ENCODE measurements around the gene TPPP2.
"Not testable (repeated sequence)": the region's sequence is repeated elsewhere in the genome, so short reads cannot be mapped to it uniquely, and the experiment has no call there.

Gene TPPP2

DNA sequence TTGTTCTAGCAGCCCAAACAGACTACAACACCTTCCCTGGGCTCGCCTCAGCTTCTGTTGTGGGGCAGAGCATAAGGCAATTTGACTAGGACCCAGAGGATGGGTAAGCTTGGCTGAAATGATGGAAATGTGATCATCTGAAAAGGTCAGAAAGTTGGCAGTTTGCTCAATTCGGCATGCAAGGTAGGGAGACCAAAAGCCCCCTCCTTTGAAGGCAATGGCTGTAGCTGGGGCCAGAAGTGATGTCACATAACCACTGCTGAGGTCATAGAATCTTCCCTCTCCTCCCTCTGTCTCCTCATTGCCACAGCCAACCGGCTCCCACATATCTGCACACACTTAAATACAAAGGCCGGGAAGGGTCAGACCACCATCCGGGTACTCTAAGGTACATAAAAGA lies at the start of gene TPPP2:
TPPP2 (plus strand) TSS at position 301 of the 400 bp plus-strand sequence. CDS start 365 bp downstream, outside the sequence.
- H3K27ac ChIP-seq (ENCODE audit: low read length), result no peak within 1 kb of the TSS
- H3K9ac ChIP-seq (ENCODE audit: low read length), result no peak within 1 kb of the TSS
- H3K36me3 ChIP-seq (ENCODE audit: control insufficient read depth, low read depth, low read length), result no peaks in the 10 kb centered on the region
- H3K9me3 ChIP-seq (ENCODE audit: control insufficient read depth, low read depth, low read length), result no peaks in the 10 kb centered on the region
- H3K4me3 ChIP-seq (ENCODE audit: low read length), result no peak within 1 kb of the TSS
- peaks cover 16% of the 10 kb centered on the region for H3K27me3 ChIP-seq (ENCODE audit: control insufficient read depth, insufficient read depth, low read length)
- H3K4me1 ChIP-seq (ENCODE audit: control insufficient read depth, low read depth, low read length), result peaks cover 13% of the 10 kb centered on the region

DNA sequence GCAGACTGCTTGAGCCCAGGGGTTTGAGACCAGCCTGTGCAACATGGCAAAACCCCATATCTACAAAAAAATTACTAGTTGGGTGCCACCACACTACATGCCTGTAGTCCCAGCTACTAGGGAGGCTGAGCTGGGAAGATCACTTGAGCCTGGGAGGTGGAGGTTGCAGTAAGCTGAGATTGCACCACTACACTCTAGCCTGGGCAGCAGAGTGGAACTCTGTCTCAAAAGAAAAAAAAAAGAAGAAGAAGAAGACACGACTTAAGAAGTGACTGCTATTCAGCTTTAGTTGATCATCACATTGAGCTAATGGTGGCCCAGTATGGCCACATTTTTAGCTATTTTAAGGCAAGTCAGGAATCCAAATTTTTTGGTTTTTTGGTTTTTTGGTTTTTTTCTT lies 49.1 kb upstream of the TPPP2 start:
- Histone ChIP-seq H3K4me1 (ENCODE audit: control insufficient read depth, low read depth, low read length) (no peaks in the 10 kb centered on the region), H3K27ac (ENCODE audit: low read length) (no peak overlapping the region), H3K4me3 (ENCODE audit: low read length) (no peak overlapping the region), H3K9me3 (ENCODE audit: control insufficient read depth, low read depth, low read length) (no peaks in the 10 kb centered on the region), H3K9ac (ENCODE audit: low read length) (no peak overlapping the region), H3K27me3 (ENCODE audit: control insufficient read depth, insufficient read depth, low read length) (no peaks in the 10 kb centered on the region), H3K36me3 (ENCODE audit: control insufficient read depth, low read depth, low read length) (no peaks in the 10 kb centered on the region)

DNA sequence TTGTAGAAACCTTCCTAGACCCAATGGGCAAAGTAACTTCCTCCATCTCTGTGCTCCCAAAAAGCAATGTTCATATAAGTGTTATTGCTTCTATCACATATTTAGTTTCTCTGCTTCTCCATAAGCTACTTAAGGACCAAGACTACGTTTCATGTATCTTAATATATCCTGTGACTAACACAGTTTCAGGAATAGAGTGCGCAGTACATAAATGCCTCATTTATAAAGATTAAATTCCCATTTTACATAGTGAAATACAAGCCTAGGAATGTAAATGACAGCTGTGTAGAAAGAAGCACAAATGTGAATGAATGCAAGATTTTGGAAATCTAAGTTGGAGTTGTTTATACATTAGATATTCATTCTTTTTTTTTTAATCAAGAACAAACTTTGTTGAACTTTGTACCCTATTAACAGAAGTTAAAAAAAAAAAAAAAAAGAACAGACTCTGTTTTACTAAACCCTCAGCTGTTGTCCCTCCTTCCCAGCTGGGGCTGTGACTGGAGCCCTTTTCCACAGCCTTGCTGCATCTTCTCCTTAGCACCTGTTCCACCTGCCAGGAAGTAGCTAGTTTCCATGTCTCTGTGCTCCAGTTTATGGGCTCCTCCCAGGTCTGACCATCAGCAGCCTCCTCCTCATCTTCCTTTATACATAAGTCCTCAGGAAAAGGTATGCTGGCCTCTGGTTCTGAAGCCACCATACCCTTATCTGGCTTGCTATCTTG lies 47.2 kb upstream of the TPPP2 start:
- H3K4me3 ChIP-seq (ENCODE audit: low read length), result no peak overlapping the region
- no peaks in the 10 kb centered on the region for H3K27me3 ChIP-seq (ENCODE audit: control insufficient read depth, insufficient read depth, low read length)
- no peak overlapping the region for H3K27ac ChIP-seq (ENCODE audit: low read length)

DNA sequence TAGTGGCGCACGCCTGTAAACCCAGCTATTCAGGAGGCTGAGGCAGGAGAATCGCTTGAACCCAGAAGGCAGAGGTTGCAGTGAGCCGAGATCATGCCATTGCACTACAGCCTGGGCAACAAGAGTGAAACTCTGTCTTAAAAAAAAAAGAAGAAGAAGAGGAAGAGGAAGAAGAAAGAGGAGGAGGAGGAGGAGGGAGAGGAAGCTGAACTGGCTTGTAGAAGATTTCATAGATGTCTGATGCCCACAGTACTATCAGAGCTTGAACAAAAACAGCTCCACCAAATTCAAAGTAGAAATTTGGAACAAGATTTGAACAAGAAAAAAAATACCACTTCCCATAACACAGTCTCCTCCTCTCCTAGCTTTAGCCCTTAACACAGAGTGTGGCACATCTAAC lies 44.4 kb upstream of the TPPP2 start:
- not testable (repeated sequence) for H3K27me3 ChIP-seq (ENCODE audit: control insufficient read depth, insufficient read depth, low read length); H3K36me3 ChIP-seq (ENCODE audit: control insufficient read depth, low read depth, low read length); H3K9ac ChIP-seq (ENCODE audit: low read length); H3K9me3 ChIP-seq (ENCODE audit: control insufficient read depth, low read depth, low read length); H3K4me1 ChIP-seq (ENCODE audit: control insufficient read depth, low read depth, low read length); H3K4me3 ChIP-seq (ENCODE audit: low read length); H3K27ac ChIP-seq (ENCODE audit: low read length)

More for the DNA sequence above, 47.2 kb upstream of the TPPP2 start:
- H3K4me1 ChIP-seq (ENCODE audit: control insufficient read depth, low read depth, low read length), result no peaks in the 10 kb centered on the region
- no peaks in the 10 kb centered on the region for H3K9me3 ChIP-seq (ENCODE audit: control insufficient read depth, low read depth, low read length)
- no peak overlapping the region for H3K9ac ChIP-seq (ENCODE audit: low read length)
- H3K36me3 ChIP-seq (ENCODE audit: control insufficient read depth, low read depth, low read length), result no peaks in the 10 kb centered on the region

DNA sequence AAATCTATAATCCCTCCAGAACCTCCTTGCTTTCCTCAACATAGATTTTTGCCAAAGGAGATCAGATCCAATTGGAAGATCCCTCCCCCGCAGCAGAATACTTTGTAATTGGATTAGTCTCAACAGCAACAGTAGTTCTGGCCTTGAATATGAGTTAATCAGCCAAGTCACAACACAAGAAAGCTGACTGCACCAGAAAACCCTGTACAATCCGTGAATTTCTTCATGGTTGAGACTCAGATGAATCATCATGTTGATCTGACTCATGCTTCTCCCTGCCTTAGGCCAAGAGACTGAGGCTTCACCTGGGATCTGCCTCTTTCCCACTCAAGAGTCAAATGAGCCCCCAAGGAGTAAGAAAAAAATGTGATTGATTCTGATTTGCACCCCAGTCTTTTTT lies 43.2 kb upstream of the TPPP2 start:
- no peaks in the 10 kb centered on the region for H3K9me3 ChIP-seq (ENCODE audit: control insufficient read depth, low read depth, low read length)
- no peaks in the 10 kb centered on the region for H3K4me1 ChIP-seq (ENCODE audit: control insufficient read depth, low read depth, low read length)
- H3K36me3 ChIP-seq (ENCODE audit: control insufficient read depth, low read depth, low read length), result peaks cover under 1% of the 10 kb centered on the region
- no peak overlapping the region for H3K9ac ChIP-seq (ENCODE audit: low read length)
- no peak overlapping the region for H3K4me3 ChIP-seq (ENCODE audit: low read length)
- H3K27ac ChIP-seq (ENCODE audit: low read length), result no peak overlapping the region
- no peaks in the 10 kb centered on the region for H3K27me3 ChIP-seq (ENCODE audit: control insufficient read depth, insufficient read depth, low read length)

DNA sequence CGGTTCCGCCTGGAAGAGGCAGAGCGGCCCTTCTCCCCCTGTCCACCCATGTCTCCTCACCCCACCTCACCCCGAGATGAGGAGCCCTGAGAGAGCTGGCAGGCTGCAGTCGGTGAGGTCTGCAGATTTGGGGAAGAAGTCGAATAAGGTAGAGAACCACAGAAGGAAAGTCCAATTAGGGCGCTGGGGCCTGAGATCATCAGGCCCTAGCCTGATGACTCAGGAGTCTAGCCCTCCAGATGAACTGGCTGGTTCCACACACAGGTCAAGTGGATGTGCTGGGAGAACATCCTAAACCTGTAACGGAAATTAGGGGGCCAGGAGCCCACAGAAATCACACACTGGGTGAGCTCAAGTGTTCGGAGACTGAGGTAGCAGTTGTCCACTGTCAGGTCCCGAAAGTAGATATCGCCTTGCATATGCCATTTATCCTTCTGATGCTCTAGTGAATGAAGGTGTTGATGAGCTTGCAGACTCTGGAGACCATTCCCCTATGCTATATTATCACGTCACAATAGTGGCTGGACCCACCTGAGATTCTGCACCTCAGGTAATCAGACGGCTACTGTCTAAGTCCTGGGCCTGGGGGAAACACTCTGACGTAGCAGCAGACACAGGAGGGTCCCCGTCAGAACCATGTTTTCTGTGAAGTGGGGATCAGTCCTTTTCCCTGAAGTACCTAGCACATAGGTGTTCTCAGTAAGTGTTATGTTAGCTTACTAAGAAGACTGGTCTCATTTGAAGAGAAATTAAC lies 41.1 kb upstream of the TPPP2 start:
- H3K4me3 ChIP-seq (ENCODE audit: low read length), result peak overlapping the region; percentile 53
- H3K9ac ChIP-seq (ENCODE audit: low read length), result no peak overlapping the region
- no peak overlapping the region for H3K27ac ChIP-seq (ENCODE audit: low read length)
- peaks cover 17% of the 10 kb centered on the region for H3K36me3 ChIP-seq (ENCODE audit: control insufficient read depth, low read depth, low read length)
- no peaks in the 10 kb centered on the region for H3K9me3 ChIP-seq (ENCODE audit: control insufficient read depth, low read depth, low read length)
- H3K27me3 ChIP-seq (ENCODE audit: control insufficient read depth, insufficient read depth, low read length), result no peaks in the 10 kb centered on the region
- no peaks in the 10 kb centered on the region for H3K4me1 ChIP-seq (ENCODE audit: control insufficient read depth, low read depth, low read length)

DNA sequence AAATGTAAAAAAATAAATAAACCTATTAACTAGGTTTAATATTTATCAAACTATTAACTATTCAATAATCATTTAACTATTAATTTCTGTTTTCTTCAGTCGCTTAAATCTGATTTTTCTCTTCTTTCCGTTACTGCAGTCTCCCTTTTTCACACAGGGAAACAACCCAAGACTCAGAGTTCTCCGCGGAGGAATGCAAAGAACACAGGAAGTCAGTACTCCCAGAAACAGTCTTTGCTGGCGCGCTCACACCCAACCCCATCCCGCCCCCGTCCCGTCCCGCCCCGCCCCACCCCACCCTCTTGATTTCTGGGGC lies 40.6 kb upstream of the TPPP2 start:
- H3K27me3 ChIP-seq (ENCODE audit: control insufficient read depth, insufficient read depth, low read length), result no peaks in the 10 kb centered on the region
- H3K4me1 ChIP-seq (ENCODE audit: control insufficient read depth, low read depth, low read length), result no peaks in the 10 kb centered on the region
- peaks cover 22% of the 10 kb centered on the region for H3K36me3 ChIP-seq (ENCODE audit: control insufficient read depth, low read depth, low read length)
- no peaks in the 10 kb centered on the region for H3K9me3 ChIP-seq (ENCODE audit: control insufficient read depth, low read depth, low read length)
- H3K4me3 ChIP-seq (ENCODE audit: low read length), result peak overlapping the region; percentile 53
- H3K9ac ChIP-seq (ENCODE audit: low read length), result no peak overlapping the region
- no peak overlapping the region for H3K27ac ChIP-seq (ENCODE audit: low read length)

DNA sequence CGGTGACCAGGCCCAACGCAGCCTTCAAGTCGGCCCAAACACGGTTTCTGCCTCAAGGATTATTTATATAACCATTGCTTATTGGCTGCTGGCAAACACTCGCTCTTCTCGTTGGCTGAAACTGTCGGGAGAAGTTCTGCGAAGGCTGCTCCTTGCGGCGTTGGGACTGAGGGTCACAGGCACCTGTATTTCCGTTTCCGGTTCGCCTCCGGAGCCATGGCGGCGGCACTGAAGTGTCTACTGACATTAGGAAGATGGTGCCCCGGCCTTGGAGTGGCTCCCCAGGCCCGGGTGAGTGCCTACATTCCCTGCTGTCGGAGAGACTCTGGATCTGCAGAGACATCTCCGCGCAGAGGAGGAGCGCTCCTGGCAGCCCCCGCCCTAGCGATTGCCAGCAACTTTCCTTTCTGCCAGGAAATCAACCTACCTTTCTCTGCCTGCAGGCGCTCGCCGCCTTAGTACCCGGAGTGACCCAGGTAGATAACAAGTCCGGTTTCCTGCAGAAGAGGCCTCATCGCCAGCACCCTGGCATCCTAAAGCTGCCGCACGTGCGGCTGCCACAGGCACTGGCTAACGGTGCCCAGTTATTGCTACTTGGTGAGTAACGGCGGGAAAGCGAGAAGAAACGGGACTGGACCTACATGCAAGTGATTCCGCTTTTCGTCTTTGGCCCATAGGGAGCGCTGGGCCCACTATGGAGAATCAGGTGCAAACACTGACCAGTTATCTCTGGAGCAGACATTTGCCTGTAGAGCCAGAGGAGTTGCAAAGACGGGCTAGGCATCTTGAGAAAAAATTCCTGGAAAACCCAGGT lies 40.0 kb upstream of the TPPP2 start, which contains the start of gene METTL17:
METTL17 (plus strand) TSS at position 194 of the 814 bp plus-strand sequence; CDS start at position 217, 23 bp downstream.
- H3K4me1 ChIP-seq (ENCODE audit: control insufficient read depth, low read depth, low read length), result no peaks in the 10 kb centered on the region
- H3K9me3 ChIP-seq (ENCODE audit: control insufficient read depth, low read depth, low read length), result no peaks in the 10 kb centered on the region
- H3K9ac ChIP-seq (ENCODE audit: low read length), result peak within 1 kb of the TSS; percentile 72
- H3K36me3 ChIP-seq (ENCODE audit: control insufficient read depth, low read depth, low read length), result peaks cover 28% of the 10 kb centered on the region
- no peaks in the 10 kb centered on the region for H3K27me3 ChIP-seq (ENCODE audit: control insufficient read depth, insufficient read depth, low read length)
- H3K4me3 ChIP-seq (ENCODE audit: low read length), result peak within 1 kb of the TSS; percentile 85
- no peak within 1 kb of the TSS for H3K27ac ChIP-seq (ENCODE audit: low read length)

DNA sequence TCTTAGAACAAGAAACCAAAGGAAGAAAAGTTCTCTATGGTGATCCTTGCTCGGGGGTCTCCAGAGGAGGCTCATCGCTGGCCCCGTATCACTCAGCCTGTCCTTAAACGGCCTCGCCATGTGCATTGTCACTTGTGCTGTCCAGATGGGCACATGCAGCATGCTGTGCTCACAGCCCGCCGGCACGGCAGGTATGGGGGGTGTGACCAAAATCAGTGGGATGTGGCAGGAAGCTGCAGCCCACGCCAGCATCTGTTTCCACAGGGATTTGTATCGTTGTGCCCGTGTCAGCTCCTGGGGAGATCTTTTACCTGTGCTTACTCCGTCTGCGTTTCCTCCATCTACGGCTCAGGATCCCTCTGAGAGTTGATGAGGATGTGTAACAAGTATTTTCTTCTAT lies 33.5 kb upstream of the TPPP2 start:
- H3K27me3 ChIP-seq (ENCODE audit: control insufficient read depth, insufficient read depth, low read length), result no peaks in the 10 kb centered on the region
- no peak overlapping the region for H3K27ac ChIP-seq (ENCODE audit: low read length)
- H3K9me3 ChIP-seq (ENCODE audit: control insufficient read depth, low read depth, low read length), result no peaks in the 10 kb centered on the region
- H3K9ac ChIP-seq (ENCODE audit: low read length), result no peak overlapping the region
- peaks cover 8% of the 10 kb centered on the region for H3K4me1 ChIP-seq (ENCODE audit: control insufficient read depth, low read depth, low read length)
- peaks cover 46% of the 10 kb centered on the region for H3K36me3 ChIP-seq (ENCODE audit: control insufficient read depth, low read depth, low read length)
- no peak overlapping the region for H3K4me3 ChIP-seq (ENCODE audit: low read length)

DNA sequence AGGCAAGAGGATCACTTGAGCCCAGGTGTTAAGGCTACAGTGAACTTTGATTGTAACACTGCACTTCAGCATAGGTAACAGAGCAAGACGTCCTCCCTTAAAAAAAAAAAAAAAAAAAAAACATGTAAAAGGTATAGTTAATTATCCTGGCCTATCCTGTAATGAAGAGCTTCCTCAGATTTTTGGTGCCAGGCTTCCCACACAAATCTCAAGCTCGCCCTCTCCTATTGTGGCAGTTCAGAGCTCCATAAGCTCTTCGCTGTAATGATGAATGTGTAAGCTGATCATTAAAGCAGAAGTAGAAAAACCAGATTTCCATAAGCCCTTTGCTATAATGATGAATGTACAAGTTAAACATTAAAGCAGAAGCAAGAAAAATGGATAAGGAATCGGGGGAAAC lies 32.9 kb upstream of the TPPP2 start:
- Histone ChIP-seq H3K4me3 (ENCODE audit: low read length) (no peak overlapping the region), H3K4me1 (ENCODE audit: control insufficient read depth, low read depth, low read length) (peaks cover 8% of the 10 kb centered on the region), H3K9me3 (ENCODE audit: control insufficient read depth, low read depth, low read length) (no peaks in the 10 kb centered on the region), H3K27ac (ENCODE audit: low read length) (no peak overlapping the region), H3K36me3 (ENCODE audit: control insufficient read depth, low read depth, low read length) (peaks cover 43% of the 10 kb centered on the region), H3K27me3 (ENCODE audit: control insufficient read depth, insufficient read depth, low read length) (no peaks in the 10 kb centered on the region), H3K9ac (ENCODE audit: low read length) (no peak overlapping the region)

DNA sequence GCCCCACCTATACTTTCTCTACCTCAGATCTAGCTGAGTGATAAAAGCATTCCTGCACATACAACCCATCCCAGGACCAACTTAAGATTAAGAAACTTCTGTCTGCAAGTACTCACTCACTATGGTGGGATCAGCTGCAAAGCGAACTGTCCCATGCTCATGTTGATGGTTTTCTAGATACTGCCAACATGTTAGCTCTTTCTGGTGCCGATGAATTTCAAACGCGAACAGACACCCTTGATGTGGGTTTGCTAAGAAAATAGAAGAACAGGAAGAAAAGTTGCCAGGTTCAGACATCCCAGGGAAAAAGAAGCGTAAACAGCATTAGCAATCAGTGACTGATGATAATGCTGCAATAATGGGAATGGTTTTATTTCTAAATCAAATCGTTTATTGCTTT lies 32.5 kb upstream of the TPPP2 start:
- no peak overlapping the region for H3K4me3 ChIP-seq (ENCODE audit: low read length)
- H3K9me3 ChIP-seq (ENCODE audit: control insufficient read depth, low read depth, low read length), result no peaks in the 10 kb centered on the region
- peaks cover 8% of the 10 kb centered on the region for H3K4me1 ChIP-seq (ENCODE audit: control insufficient read depth, low read depth, low read length)
- peaks cover 38% of the 10 kb centered on the region for H3K36me3 ChIP-seq (ENCODE audit: control insufficient read depth, low read depth, low read length)
- no peaks in the 10 kb centered on the region for H3K27me3 ChIP-seq (ENCODE audit: control insufficient read depth, insufficient read depth, low read length)
- no peak overlapping the region for H3K9ac ChIP-seq (ENCODE audit: low read length)
- no peak overlapping the region for H3K27ac ChIP-seq (ENCODE audit: low read length)

Data from iPS-18a (cell line).